ENCODE measurements around the gene PYY.

PYY gene

GRCh38 chr17:43912635-43913304 lies 41.0 kb downstream of the PYY start:
- DNase-seq, result no peak

GRCh38 chr17:43911904-43912303 lies 41.8 kb downstream of the PYY start:
- DNase-seq, result no peak

- no peak for DNase-seq
Observed at GRCh38 chr17:43909537-43910231, 44.1 kb downstream of the PYY start.

- peak; percentile 58 for DNase-seq
Observed at GRCh38 chr17:43907998-43908721, 45.6 kb downstream of the PYY start.

GRCh38 chr17:43907425-43907981 lies 46.2 kb downstream of the PYY start, which contains the start of gene MPP2:
Gene MPP2, minus strand, starts transcription at chr17:43907536. Its CDS starts 3,076 bp downstream, at chr17:43904460.
- DNase-seq, result peak; percentile 70

GRCh38 chr17:43906951-43907424 lies 46.8 kb downstream of the PYY start:
- DNase-seq, result no peak

- no peak for DNase-seq
Observed at GRCh38 chr17:43905985-43906852, 47.5 kb downstream of the PYY start.

- DNase-seq, result no peak
Observed at GRCh38 chr17:43905400-43905984, 48.2 kb downstream of the PYY start.
